Endothelial cell of coronary artery (primary cell): Measurements from ENCODE around the gene GAS2L1. TPM values are rescaled to one million over a fixed set of nuclear protein-coding genes. Genes with fewer than 3 reads are reported as not detected.

Experiments
- total RNA-seq: library from RNA; depleted of rRNA; stranded (reverse); fragments of >200 nt; gene quantifications from 2 replicates; pipeline ENCODE4 v1.2.3, GENCODE V29; 2014

GAS2L1 gene
- total RNA-seq, result 14.7 and 23.1 TPM in 2 replicates

GRCh38 chr22:29306175-29306834 is at the start of gene GAS2L1:
Gene GAS2L1 (plus strand): TSS chr22:29306650. CDS start chr22:29308106, 1,456 bp downstream.

GRCh38 chr22:29267858-29268510 is 38.5 kb upstream of the GAS2L1 start, which contains the start of the genes EWSR1 and RHBDD3:
Gene EWSR1 (plus strand): TSS chr22:29268268. CDS start chr22:29268337, 69 bp downstream.
Gene RHBDD3 (minus strand): TSS chr22:29267981. CDS start chr22:29265626, 2,355 bp downstream.

GRCh38 chr22:29315286-29316140 is 9.1 kb downstream of the GAS2L1 start, which contains the start of gene RASL10A:
Gene RASL10A (minus strand): TSS chr22:29315697. CDS start chr22:29315246, 451 bp downstream.

Other genes with a start within 250 kb of the GAS2L1 start
- not detected in 2 replicates for gene C22orf31, start 244.8 kb upstream of the GAS2L1 start, total RNA-seq
- gene KREMEN1, start 233.6 kb upstream of the GAS2L1 start, total RNA-seq, result 0.27 and 0.38 TPM in 2 replicates
- not detected in 2 replicates for gene EMID1, start 100.8 kb upstream of the GAS2L1 start, total RNA-seq
- gene RHBDD3, start 38.7 kb upstream of the GAS2L1 start, total RNA-seq, result 14.5 and 14.7 TPM in 2 replicates
- gene EWSR1, start 38.4 kb upstream of the GAS2L1 start, total RNA-seq, result 140 and 162 TPM in 2 replicates
- gene RASL10A, start 9.0 kb downstream of the GAS2L1 start, total RNA-seq, result 0.09 and 0.72 TPM in 2 replicates
- 87.8 and 98.3 TPM in 2 replicates for gene AP1B1, start 81.9 kb downstream of the GAS2L1 start, total RNA-seq
- not detected in 2 replicates for gene RFPL1, start 131.9 kb downstream of the GAS2L1 start, total RNA-seq
- 0.56 and 0.63 TPM in 2 replicates for gene NEFH, start 173.6 kb downstream of the GAS2L1 start, total RNA-seq
- gene THOC5, start 247.1 kb downstream of the GAS2L1 start, total RNA-seq, result 49.3 and 53.6 TPM in 2 replicates